HG03095 (cell line): Measurements from ENCODE around the gene MAPK8.
A peak's percentile ranks its signal among the peaks of the same experiment; 100 is the strongest.

ENCODE experiments used
- ATAC-seq: cut with Tn5 transposase; IDR thresholded peaks from one replicate; pipeline ENCODE4 v1.9.1; 2021; ENCODE audit warnings: moderate library complexity; ENCODE audit not compliant: unreplicated experiment

The MAPK8 gene

GRCh38 chr10:48291190-48291589 lies 15.3 kb upstream of the MAPK8 start:
- no peak for ATAC-seq

- no peak for ATAC-seq
Observed at GRCh38 chr10:48292616-48293015, 13.9 kb upstream of the MAPK8 start.

- ATAC-seq, result no peak
Observed at GRCh38 chr10:48294431-48294830, 12.0 kb upstream of the MAPK8 start.

GRCh38 chr10:48296576-48297098 lies 9.8 kb upstream of the MAPK8 start:
- ATAC-seq, result no peak

GRCh38 chr10:48299066-48299465 lies 7.4 kb upstream of the MAPK8 start:
- no peak for ATAC-seq

GRCh38 chr10:48299692-48300091 lies 6.8 kb upstream of the MAPK8 start:
- no peak for ATAC-seq

GRCh38 chr10:48300556-48300955 lies 5.9 kb upstream of the MAPK8 start:
- no peak for ATAC-seq

GRCh38 chr10:48302515-48303476 lies 3.7 kb upstream of the MAPK8 start:
- ATAC-seq, result no peak

- ATAC-seq, result no peak
Observed at GRCh38 chr10:48305905-48306264, 592 bp upstream of the MAPK8 start.

GRCh38 chr10:48306870-48307710 lies 613 bp downstream of the MAPK8 start:
- peak; percentile 34 for ATAC-seq

- no peak for ATAC-seq
Observed at GRCh38 chr10:48307711-48308018, 1.2 kb downstream of the MAPK8 start.

GRCh38 chr10:48309711-48310226 lies 3.3 kb downstream of the MAPK8 start:
- ATAC-seq, result no peak

- ATAC-seq, result no peak
Observed at GRCh38 chr10:48314107-48314506, 7.6 kb downstream of the MAPK8 start.

- no peak for ATAC-seq
Observed at GRCh38 chr10:48316236-48316635, 9.8 kb downstream of the MAPK8 start.

- no peak for ATAC-seq
Observed at GRCh38 chr10:48317321-48317990, 11.0 kb downstream of the MAPK8 start.

GRCh38 chr10:48322017-48322416 lies 15.5 kb downstream of the MAPK8 start:
- no peak for ATAC-seq

GRCh38 chr10:48324580-48324979 lies 18.1 kb downstream of the MAPK8 start:
- no peak for ATAC-seq

GRCh38 chr10:48330269-48330668 lies 23.8 kb downstream of the MAPK8 start:
- no peak for ATAC-seq

GRCh38 chr10:48331436-48331835 lies 25.0 kb downstream of the MAPK8 start:
- no peak for ATAC-seq

GRCh38 chr10:48332166-48332870 lies 25.8 kb downstream of the MAPK8 start:
- no peak for ATAC-seq

- ATAC-seq, result no peak
Observed at GRCh38 chr10:48332871-48333216, 26.4 kb downstream of the MAPK8 start.
